Neural cell (in vitro differentiated cells): ENCODE measurements around the gene CENPI. TPM values are rescaled to one million over a fixed set of nuclear protein-coding genes. Genes with fewer than 3 reads are reported as not detected.

Source experiments
- H2AFZ ChIP-seq: fragments of 200-600, 300-800 bp; sonication (generic), shearing (Covaris generic); 2 replicates; pipeline ENCODE4 v1.6.0; 2014; ENCODE audit warnings: low read depth, mild to moderate bottlenecking, antibody characterized with exemption, low read length, moderate library complexity
- H3F3A ChIP-seq: fragments of 200-600 bp; shearing (Covaris generic); 2 replicates; pipeline ENCODE4 v1.6.1; 2016; ENCODE audit warnings: mild to moderate bottlenecking, moderate library complexity, mixed read lengths, antibody characterized with exemption, low read length; ENCODE audit not compliant: insufficient read depth, poor library complexity, severe bottlenecking
- H3K27ac ChIP-seq: fragments of 200-600, 300-800 bp; sonication (generic), shearing (Covaris generic); 2 replicates; pipeline ENCODE4 v1.5.1; 2014; ENCODE audit warnings: mild to moderate bottlenecking, low read length, moderate library complexity
- H3K27me3 ChIP-seq: fragments of 300-800, 200-600 bp; sonication (generic), shearing (Covaris generic); 2 replicates; pipeline ENCODE4 v1.6.0; 2014; ENCODE audit warnings: mild to moderate bottlenecking, low read depth, low read length, moderate library complexity; ENCODE audit not compliant: insufficient read depth
- H3K36me3 ChIP-seq: fragments of 300-800, 200-600 bp; sonication (generic), shearing (Covaris generic); 2 replicates; pipeline ENCODE4 v1.5.1; 2014; ENCODE audit warnings: mild to moderate bottlenecking, antibody characterized with exemption, low read length, moderate library complexity; ENCODE audit not compliant: insufficient read depth
- H3K4me2 ChIP-seq: fragments of 300-800, 200-600 bp; sonication (generic), shearing (Covaris generic); 2 replicates; pipeline ENCODE4 v1.6.0; 2014; ENCODE audit warnings: mild to moderate bottlenecking, low read length
- H3K4me3 ChIP-seq: fragments of 300-800, 200-600 bp; sonication (generic), shearing (Covaris generic); 2 replicates; pipeline ENCODE4 v1.5.1; 2014; ENCODE audit warnings: mild to moderate bottlenecking, low read length, moderate library complexity
- H3K79me2 ChIP-seq: fragments of 200-600 bp; shearing (Covaris generic); replicated peaks from 2 replicates; pipeline ENCODE4 v1.6.0; 2014; ENCODE audit warnings: mild to moderate bottlenecking, low read length, moderate library complexity; ENCODE audit not compliant: insufficient read depth
- H3K9ac ChIP-seq: fragments of 300-800, 200-600 bp; sonication (generic), shearing (Covaris generic); 2 replicates; pipeline ENCODE4 v1.6.1; 2016; ENCODE audit warnings: mild to moderate bottlenecking, low read length, mixed read lengths
- H3K9me2 ChIP-seq: fragments of 200-600 bp; shearing (Covaris generic); 2 replicates; pipeline ENCODE4 v1.6.1; 2016; ENCODE audit warnings: mild to moderate bottlenecking, low read length, mixed read lengths; ENCODE audit not compliant: insufficient read depth
- H3K9me3 ChIP-seq: fragments of 200-600, 300-800 bp; sonication (generic), shearing (Covaris generic); 2 replicates; pipeline ENCODE4 v1.6.1; 2016; ENCODE audit warnings: mild to moderate bottlenecking, mixed run types, low read length, moderate library complexity, mixed read lengths
- H4K20me1 ChIP-seq: fragments of 200-600 bp; shearing (Covaris generic); 2 replicates; pipeline ENCODE4 v1.6.1; 2016; ENCODE audit warnings: mild to moderate bottlenecking, mixed run types; ENCODE audit not compliant: insufficient read depth
- EP300 ChIP-seq: fragments of 450-650 bp; conservative IDR thresholded peaks from 2 replicates; pipeline ENCODE4 v1.6.1; 2014; ENCODE audit warnings: antibody characterized with exemption, mild to moderate bottlenecking, moderate library complexity; ENCODE audit not compliant: poor library complexity, severe bottlenecking
- EZH2 ChIP-seq: fragments of 200-600, 300-800 bp; shearing (Covaris generic), sonication (generic); IDR thresholded peaks from 2 replicates; pipeline ENCODE4 v1.6.1; 2014; ENCODE audit warnings: antibody characterized with exemption, low read length, borderline replicate concordance, mild to moderate bottlenecking; ENCODE audit not compliant: insufficient read depth, poor library complexity, severe bottlenecking
- MXI1 ChIP-seq: fragments of 450-650 bp; conservative IDR thresholded peaks from 2 replicates; pipeline ENCODE4 v1.6.1; 2014; ENCODE audit warnings: antibody characterized with exemption, mild to moderate bottlenecking; ENCODE audit not compliant: poor library complexity, severe bottlenecking
- POLR2AphosphoS5 ChIP-seq: IDR thresholded peaks from 2 replicates; pipeline ENCODE4 v1.6.1; 2012
- RAD21 ChIP-seq: fragments of 450-650 bp; conservative IDR thresholded peaks from 2 replicates; pipeline ENCODE4 v1.6.1; 2014; ENCODE audit warnings: antibody characterized with exemption, mild to moderate bottlenecking, moderate library complexity
- SMC3 ChIP-seq: fragments of 450-650 bp; conservative IDR thresholded peaks from 2 replicates; pipeline ENCODE4 v1.6.1; 2014; ENCODE audit warnings: antibody characterized with exemption, mild to moderate bottlenecking, moderate library complexity; ENCODE audit not compliant: poor library complexity
- TAF1 ChIP-seq: IDR thresholded peaks from 2 replicates; pipeline ENCODE4 v1.6.1; 2012; ENCODE audit warnings: low read depth
- polyA plus RNA-seq: library from polyadenylated mRNA; depleted of rRNA; stranded (reverse); fragments of >200 nt; gene quantifications from 2 replicates; pipeline ENCODE4 v1.2.3, GENCODE V29; 2014
- TF ChIP-seq, protein P1 (sequence below): IDR thresholded peaks from 2 replicates; pipeline ENCODE4 v1.6.1; 2012; ENCODE audit warnings: borderline replicate concordance
- TF ChIP-seq, protein P2 (sequence below): fragments of 450-650 bp; IDR thresholded peaks from 2 replicates; pipeline ENCODE4 v1.5.1; 2014; ENCODE audit warnings: antibody characterized with exemption, mild to moderate bottlenecking, moderate library complexity; ENCODE audit not compliant: poor library complexity, severe bottlenecking

CENPI gene
- polyA plus RNA-seq, 1 donor from 2014 or later: 1.8 TPM

DNA sequence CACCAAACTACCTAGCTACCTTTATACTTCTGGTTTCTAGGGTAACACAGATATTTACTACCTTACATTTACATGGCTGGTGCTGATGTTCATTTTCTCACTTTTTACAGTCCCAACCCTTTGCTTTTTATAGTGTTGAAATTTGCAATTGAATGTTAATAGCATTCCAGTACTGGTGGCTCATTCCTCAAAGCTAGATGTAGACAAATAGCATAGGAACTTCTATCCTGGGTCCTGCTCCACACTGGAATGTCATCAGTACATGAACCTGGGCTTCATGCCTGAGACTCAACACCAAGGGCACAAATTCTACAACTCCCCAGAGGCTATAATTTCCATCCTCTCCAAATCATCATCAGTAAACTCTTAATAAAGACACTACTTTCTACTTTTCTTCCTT, 35.8 kb upstream of the CENPI start:
- Histone ChIP-seq H3K4me3 (peak overlapping the region; percentile 38), H3K27me3 (no peaks in the 10 kb centered on the region), H3K79me2 (no peaks in the 10 kb centered on the region), H3K27ac (peak overlapping the region; percentile 78), H4K20me1 (no peaks in the 10 kb centered on the region), H3K36me3 (no peaks in the 10 kb centered on the region), H3F3A (no peaks in the 10 kb centered on the region), H3K4me2 (peak overlapping the region; percentile 14), H3K9me3 (no peaks in the 10 kb centered on the region), H3K9ac (no peak overlapping the region), H2AFZ (no peak overlapping the region), H3K9me2 (no peaks in the 10 kb centered on the region)
- TF ChIP-seq EP300: no peak
- no peak for TF ChIP-seq SMC3

DNA sequence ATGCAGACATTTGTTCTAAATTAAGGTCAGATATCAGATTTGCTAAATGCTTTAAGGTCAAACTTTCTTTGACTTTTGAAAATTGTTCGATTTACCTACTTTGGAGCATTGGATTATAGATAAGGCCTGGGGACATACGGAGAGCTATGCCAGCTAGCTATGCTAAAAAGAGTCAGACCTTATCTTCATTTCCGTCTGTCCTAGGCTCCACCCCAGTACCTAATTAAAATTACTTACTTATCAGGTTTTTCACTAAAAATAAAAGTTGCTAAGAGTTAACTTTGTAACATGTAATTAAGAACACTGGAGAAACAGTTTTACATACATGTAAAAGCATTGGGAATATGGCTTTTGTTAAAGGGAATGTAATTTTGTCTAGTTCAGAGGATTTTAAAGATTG, 26.4 kb upstream of the CENPI start:
- H3K4me2 ChIP-seq: no peak overlapping the region
- H3K9me2 ChIP-seq: no peaks in the 10 kb centered on the region
- no peaks in the 10 kb centered on the region for H3K9me3 ChIP-seq
- TF ChIP-seq RAD21: no peak
- TF ChIP-seq EZH2: no peak
- no peak for TF ChIP-seq EP300
- no peak for TF ChIP-seq MXI1
- no peak for TF ChIP-seq SMC3
- no peak for TF ChIP-seq TAF1
- TF ChIP-seq, protein P1, sequence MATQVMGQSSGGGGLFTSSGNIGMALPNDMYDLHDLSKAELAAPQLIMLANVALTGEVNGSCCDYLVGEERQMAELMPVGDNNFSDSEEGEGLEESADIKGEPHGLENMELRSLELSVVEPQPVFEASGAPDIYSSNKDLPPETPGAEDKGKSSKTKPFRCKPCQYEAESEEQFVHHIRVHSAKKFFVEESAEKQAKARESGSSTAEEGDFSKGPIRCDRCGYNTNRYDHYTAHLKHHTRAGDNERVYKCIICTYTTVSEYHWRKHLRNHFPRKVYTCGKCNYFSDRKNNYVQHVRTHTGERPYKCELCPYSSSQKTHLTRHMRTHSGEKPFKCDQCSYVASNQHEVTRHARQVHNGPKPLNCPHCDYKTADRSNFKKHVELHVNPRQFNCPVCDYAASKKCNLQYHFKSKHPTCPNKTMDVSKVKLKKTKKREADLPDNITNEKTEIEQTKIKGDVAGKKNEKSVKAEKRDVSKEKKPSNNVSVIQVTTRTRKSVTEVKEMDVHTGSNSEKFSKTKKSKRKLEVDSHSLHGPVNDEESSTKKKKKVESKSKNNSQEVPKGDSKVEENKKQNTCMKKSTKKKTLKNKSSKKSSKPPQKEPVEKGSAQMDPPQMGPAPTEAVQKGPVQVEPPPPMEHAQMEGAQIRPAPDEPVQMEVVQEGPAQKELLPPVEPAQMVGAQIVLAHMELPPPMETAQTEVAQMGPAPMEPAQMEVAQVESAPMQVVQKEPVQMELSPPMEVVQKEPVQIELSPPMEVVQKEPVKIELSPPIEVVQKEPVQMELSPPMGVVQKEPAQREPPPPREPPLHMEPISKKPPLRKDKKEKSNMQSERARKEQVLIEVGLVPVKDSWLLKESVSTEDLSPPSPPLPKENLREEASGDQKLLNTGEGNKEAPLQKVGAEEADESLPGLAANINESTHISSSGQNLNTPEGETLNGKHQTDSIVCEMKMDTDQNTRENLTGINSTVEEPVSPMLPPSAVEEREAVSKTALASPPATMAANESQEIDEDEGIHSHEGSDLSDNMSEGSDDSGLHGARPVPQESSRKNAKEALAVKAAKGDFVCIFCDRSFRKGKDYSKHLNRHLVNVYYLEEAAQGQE: no peak
- no peak for TF ChIP-seq POLR2AphosphoS5
- TF ChIP-seq, protein P2, sequence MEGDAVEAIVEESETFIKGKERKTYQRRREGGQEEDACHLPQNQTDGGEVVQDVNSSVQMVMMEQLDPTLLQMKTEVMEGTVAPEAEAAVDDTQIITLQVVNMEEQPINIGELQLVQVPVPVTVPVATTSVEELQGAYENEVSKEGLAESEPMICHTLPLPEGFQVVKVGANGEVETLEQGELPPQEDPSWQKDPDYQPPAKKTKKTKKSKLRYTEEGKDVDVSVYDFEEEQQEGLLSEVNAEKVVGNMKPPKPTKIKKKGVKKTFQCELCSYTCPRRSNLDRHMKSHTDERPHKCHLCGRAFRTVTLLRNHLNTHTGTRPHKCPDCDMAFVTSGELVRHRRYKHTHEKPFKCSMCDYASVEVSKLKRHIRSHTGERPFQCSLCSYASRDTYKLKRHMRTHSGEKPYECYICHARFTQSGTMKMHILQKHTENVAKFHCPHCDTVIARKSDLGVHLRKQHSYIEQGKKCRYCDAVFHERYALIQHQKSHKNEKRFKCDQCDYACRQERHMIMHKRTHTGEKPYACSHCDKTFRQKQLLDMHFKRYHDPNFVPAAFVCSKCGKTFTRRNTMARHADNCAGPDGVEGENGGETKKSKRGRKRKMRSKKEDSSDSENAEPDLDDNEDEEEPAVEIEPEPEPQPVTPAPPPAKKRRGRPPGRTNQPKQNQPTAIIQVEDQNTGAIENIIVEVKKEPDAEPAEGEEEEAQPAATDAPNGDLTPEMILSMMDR: no peak
- H3K9ac ChIP-seq: no peak overlapping the region
- H4K20me1 ChIP-seq: no peaks in the 10 kb centered on the region
- H3F3A ChIP-seq: no peaks in the 10 kb centered on the region
- no peak overlapping the region for H2AFZ ChIP-seq
- no peak overlapping the region for H3K27ac ChIP-seq
- no peak overlapping the region for H3K4me3 ChIP-seq
- no peaks in the 10 kb centered on the region for H3K27me3 ChIP-seq
- no peaks in the 10 kb centered on the region for H3K36me3 ChIP-seq
- H3K79me2 ChIP-seq: no peaks in the 10 kb centered on the region
